ENCODE data around the gene PLEKHF1.

Gene PLEKHF1

GRCh38 chr19:29635963-29636362, 29.3 kb upstream of the PLEKHF1 start:
- DNase-seq = no peak

GRCh38 chr19:29636553-29637360, 28.5 kb upstream of the PLEKHF1 start:
- no peak for DNase-seq

- no peak for DNase-seq
These were observed 26.2 kb upstream of the PLEKHF1 start for GRCh38 chr19:29639086-29639485.

- DNase-seq = no peak
These were observed 25.0 kb upstream of the PLEKHF1 start for GRCh38 chr19:29640231-29640630.

GRCh38 chr19:29641597-29641996, 23.7 kb upstream of the PLEKHF1 start:
- DNase-seq = no peak

GRCh38 chr19:29643361-29643935, 21.8 kb upstream of the PLEKHF1 start:
- no peak for DNase-seq

- DNase-seq = no peak
These were observed 21.1 kb upstream of the PLEKHF1 start for GRCh38 chr19:29644210-29644609.

- DNase-seq = no peak
These were observed 19.8 kb upstream of the PLEKHF1 start for GRCh38 chr19:29645491-29645867.

- DNase-seq = peak; percentile 13
These were observed 19.4 kb upstream of the PLEKHF1 start for GRCh38 chr19:29645911-29646310.

GRCh38 chr19:29650772-29651387, 14.4 kb upstream of the PLEKHF1 start:
- no peak for DNase-seq

- DNase-seq = no peak
These were observed 13.5 kb upstream of the PLEKHF1 start for GRCh38 chr19:29651622-29652394.

GRCh38 chr19:29653398-29653797, 11.9 kb upstream of the PLEKHF1 start:
- DNase-seq = no peak

- DNase-seq = no peak
These were observed 9.5 kb upstream of the PLEKHF1 start for GRCh38 chr19:29655648-29656335.

- DNase-seq = no peak
These were observed 6.9 kb upstream of the PLEKHF1 start for GRCh38 chr19:29658221-29658991.

- DNase-seq = no peak
These were observed 4.4 kb upstream of the PLEKHF1 start for GRCh38 chr19:29660835-29661234.

- no peak for DNase-seq
These were observed 3.0 kb upstream of the PLEKHF1 start for GRCh38 chr19:29662278-29662603.

- peak; percentile 11 for DNase-seq
These were observed 2.5 kb upstream of the PLEKHF1 start for GRCh38 chr19:29662604-29663404.

- peak; percentile 6 for DNase-seq
These were observed 1.2 kb upstream of the PLEKHF1 start for GRCh38 chr19:29663861-29664752.

GRCh38 chr19:29664753-29665214, 477 bp upstream of the PLEKHF1 start:
- peak; percentile 58 for DNase-seq
